ENCODE measurements around the gene ANGPTL8.

The ANGPTL8 gene

DNA sequence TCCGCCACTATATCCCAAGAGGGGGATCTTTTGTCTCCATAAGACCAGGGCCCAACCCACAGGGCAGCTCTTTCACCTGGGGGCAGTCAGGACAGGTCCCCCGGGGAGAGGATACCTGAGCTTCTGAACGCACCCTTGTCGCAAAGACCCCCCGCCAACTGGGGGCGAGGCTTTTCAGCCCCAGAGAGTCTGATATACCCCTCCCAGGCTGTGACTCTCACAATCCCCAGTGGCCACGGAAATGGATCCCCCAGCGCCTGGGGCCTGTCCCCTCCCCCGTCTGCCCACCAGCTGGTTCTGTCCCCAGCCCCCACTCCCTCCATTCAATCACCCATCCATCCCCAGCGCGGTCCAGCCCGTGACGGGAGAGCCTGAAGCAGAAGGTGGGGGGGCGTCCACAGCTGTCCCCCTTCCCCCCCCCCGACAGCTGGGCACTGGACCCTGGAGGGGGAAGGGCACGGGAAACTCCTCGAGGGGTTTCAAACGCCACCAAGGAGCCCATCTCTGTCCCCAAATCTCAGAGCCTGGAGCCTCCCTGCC, 22.1 kb downstream of the ANGPTL8 start:
- no peak for DNase-seq (ENCODE audit: low spot score)

DNA sequence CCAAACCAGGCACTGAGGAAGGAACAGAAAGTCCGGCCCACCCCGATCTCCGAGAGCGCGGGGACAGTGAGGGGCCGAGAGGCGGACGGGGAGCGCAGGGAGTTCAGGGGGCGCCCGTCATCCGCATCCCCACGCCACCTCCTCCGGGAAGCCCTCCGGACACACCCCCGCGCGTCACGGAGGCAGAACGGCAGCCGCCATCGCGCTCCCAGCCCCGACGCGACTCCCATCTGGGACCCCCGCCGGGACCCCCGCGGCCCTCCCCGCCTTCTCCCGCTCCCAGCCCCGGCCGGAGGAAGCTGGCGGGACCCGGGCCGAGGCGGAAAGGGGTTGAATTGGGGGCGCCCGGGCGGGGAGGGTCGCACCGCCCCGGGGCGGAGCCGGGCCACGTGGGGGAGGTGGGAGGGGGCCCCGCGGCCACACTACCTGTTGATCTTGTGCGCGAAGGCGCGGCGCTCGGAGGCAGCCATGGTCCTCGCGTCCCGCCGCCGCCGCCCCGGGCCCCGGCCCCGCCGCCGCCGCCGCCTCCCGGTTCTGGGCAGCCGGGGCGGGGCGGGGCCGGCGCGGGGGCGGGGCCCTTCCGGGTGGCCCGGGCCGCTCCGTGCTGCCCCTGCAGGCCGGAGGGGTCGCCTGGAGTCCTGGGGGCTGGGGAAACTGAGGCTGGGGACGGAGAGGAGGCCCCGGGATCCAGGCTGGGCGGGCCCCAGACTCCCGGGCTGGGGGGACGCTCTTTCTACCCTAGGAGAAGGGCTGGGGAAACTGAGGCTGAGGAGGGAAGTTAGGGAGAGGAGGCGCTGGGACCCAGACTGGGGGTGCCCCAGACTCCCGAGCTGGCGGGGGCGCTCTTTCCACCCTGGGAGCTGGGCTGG, 22.8 kb downstream of the ANGPTL8 start, which contains the start of gene DOCK6:
TSS of gene DOCK6 (minus strand) at position 554 of the 869 bp plus-strand sequence. CDS start at position 470, 84 bp downstream.
- DNase-seq (ENCODE audit: low spot score): peak; percentile 30

DNA sequence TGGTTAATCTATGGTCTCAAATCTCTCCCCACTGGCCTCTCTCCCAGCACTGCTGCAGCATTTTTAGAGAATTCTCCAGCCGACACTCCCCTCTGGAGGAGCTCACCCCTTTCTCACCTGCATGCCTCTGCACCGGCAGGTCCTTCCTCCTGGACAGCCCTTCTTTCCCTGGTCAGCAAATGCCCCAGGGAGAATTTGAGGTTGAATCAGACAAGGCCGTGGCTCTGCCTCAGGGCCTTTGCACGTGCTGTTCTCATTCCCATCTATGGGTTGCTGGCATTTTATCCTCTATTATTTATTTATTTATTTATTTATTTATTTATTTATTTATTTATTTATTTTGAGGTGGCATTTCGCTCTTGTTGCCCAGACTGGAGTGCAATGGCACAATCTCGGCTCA, 24.3 kb downstream of the ANGPTL8 start:
- no peak for DNase-seq (ENCODE audit: low spot score)

- peak; percentile 84 for DNase-seq (ENCODE audit: low spot score)
Observed at GRCh38 chr19:11264452-11265176, 25.2 kb downstream of the ANGPTL8 start.

- no peak for DNase-seq (ENCODE audit: low spot score)
Observed at GRCh38 chr19:11265177-11265784, 25.9 kb downstream of the ANGPTL8 start.

DNA sequence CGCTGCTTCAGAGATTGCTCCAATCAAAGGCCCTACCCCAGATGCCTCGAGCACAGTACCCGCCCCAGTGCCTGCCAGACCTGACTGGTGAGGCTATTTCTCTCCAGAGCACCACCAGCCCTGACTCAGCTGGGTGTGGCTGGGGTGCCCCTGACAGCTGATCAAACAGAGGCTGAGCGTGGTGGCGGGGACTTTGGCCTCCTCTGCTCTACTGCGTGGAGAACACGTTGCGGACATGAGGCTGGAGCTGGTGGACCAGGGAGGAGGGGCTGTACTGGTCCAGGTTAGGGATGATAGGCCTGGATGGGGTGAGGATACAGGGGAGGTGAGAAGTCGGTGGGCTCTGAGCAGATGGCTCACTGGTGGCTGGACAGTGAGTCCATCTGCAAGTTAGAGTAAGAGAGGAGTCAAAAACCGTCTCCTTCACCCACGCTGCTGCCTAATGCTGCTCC, 26.4 kb downstream of the ANGPTL8 start:
- DNase-seq (ENCODE audit: low spot score): peak; percentile 46

DNA sequence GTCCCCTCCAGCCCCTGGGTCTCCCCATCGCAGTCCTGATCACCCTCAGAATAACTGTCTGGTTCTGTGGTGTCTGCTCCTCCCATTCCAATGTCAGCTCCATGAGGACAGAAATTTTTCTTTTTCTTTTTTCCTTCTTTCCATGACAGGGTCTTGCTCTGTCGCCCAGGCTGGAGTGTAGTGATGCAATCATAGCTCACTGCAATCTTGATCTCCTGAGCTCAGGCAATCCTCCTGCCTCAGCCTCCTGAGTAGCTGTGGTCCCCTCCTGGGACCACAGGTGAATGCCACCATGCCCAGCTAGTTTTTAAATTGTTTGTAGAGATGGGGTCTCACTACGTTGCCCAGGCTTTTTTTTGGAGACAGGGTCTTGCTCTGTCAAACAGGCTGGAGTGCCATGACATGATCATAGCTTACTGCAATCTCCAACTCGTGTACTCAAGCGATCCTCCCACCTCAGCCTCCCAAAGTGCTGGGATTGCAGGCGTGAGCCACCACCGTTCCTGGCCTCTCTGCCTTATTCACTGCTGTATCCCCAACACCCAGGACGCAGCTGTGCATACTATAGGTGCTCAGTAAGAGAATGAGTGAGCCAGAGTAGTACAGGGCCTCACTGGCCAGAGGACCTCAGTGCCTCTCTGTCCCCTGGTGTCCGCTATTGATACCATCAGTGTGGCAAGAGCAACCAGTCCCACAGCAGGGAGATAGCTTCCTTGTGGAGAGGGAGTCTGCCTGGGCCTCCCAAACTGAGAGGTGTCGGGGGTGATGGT, 28.1 kb downstream of the ANGPTL8 start:
- no peak for DNase-seq (ENCODE audit: low spot score)

DNA sequence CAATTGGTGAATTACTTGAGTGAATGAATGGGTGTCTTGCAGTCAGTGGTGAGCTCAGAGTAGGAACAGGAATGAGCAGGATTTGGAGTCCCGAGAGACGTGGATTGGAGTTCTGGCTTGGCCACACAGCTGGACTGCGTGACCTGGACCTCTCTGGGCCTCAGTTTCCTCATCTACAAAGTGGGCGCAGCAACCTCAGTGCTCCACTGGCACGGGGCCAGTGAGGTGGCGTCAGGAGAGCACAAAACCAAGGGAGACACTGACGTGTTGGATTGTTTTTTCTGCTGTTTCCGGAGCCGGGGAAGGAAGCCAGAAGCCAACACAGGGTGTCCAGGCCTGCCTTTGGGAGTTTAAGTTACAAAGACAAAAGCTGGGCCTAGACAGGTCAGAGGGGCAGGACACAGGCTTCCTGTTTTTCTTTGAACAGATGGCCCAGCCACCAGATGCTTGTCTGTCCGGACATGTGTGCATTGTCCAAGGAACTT, 29.4 kb downstream of the ANGPTL8 start:
- no peak for DNase-seq (ENCODE audit: low spot score)

- no peak for DNase-seq (ENCODE audit: low spot score)
Observed at GRCh38 chr19:11269408-11269807, 30.0 kb downstream of the ANGPTL8 start.

DNA sequence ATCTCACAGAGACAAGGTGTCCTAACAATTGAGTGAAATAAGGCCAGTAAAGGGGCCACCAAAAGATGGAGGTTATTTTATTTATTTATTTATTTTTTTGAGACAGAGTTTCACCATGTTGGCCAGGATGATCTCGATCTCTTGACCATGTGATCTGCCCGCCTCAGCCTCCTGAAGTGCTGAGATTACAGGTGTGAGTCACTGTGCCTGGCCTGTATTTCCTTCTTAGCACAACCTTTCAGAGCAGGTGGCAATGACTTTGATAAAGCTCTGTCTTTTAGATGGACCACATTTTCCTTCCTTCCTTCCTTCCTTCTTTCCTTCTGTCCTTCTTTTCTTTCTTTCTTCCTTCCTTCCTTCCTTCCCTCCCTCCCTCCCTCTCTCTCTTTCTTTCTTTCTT, 33.9 kb downstream of the ANGPTL8 start:
- peak; percentile 56 for DNase-seq (ENCODE audit: low spot score)

- DNase-seq (ENCODE audit: low spot score): no peak
Observed at GRCh38 chr19:11273989-11274388, 34.6 kb downstream of the ANGPTL8 start.

- DNase-seq (ENCODE audit: low spot score): no peak
Observed at GRCh38 chr19:11274533-11275086, 35.2 kb downstream of the ANGPTL8 start.

DNA sequence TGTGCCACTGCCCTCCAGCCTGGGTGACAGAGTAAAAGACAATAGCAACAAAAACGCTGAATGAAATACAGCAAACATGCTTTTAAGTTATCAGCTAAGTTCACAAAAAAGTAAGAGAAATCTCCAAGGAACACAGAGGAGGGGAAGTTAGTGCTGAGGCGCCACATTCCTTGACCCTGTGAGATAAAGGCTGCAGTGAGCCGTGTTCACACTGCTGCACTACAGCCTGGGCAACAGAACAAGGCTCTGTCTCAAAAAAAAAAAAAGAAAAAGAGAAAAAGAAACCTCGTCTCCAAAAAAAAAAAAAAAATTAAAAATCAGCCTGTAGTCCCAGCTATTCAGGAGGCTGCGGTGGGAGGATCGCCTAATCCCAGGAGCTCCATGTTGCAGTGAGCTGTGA, 39.3 kb downstream of the ANGPTL8 start:
- DNase-seq (ENCODE audit: low spot score): no peak

DNA sequence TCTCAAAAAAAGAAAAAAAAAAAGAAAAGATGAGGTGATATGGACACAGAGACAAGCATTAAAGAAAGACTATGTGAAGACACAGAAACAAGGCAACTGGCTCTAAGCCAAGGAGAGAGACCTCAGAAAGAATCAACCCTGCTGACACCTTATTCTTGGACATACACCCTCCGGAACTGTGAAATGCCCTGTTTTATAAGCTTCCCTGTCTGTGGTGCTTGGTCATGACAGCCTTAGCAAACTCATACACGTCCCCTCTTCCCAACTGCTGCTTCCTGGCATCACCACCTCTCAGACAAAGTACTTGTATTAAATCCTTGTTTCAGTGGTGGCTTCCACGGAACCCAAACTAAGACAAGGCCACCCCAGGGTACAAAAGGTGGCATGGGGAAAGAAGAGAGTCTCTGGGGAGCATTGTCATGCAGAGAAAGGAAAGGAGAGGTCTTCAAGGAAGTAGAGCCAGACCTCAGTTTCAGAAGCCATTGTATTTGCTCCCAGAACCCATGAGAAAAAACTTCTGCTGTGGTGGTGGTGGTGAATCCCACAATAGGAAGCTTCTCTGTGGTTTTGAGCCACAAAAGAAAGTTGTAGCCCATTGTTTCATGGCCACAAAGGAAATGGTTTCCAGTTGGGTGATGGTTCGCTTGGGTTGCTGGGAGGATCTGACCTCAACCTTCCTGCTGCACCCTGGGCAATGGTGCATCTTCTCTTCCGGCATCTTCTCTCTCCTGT, 40.3 kb downstream of the ANGPTL8 start:
- DNase-seq (ENCODE audit: low spot score): peak; percentile 23

DNA sequence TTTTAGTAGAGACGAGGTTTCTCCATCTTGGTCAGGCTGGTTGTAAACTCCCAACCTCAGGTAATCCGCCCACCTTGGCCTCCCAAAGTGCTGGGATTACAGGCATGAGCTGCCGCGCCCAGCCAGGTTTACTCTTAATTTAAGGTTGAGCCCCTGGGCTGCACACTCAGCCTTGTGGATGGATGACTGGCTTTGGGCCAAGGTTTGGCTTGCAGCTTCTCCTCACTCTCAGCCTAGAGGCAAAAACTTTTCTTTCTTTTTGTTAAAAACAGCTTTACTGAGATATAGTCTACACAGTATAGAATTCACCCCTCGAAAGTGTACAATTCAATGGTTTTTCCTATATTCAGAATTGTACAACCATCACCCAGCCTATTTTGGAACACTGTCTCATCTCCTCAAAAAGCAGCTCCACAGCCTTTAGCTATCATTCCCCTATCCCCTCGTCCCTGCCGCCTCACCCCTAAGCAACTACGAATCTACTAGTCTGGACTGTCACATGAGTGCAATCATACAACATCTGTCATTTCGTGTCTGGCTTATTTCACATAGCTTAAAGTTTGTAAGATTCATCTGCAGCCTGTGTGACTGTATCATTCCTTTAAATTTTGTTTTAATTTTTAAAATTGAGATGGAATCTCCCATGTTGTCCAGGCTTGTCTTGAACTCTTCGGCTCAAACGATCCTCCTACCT, 42.1 kb downstream of the ANGPTL8 start:
- no peak for DNase-seq (ENCODE audit: low spot score)

- DNase-seq (ENCODE audit: low spot score): no peak
Observed at GRCh38 chr19:11284515-11284914, 45.1 kb downstream of the ANGPTL8 start.

- no peak for DNase-seq (ENCODE audit: low spot score)
Observed at GRCh38 chr19:11286312-11286974, 47.0 kb downstream of the ANGPTL8 start.

- no peak for DNase-seq (ENCODE audit: low spot score)
Observed at GRCh38 chr19:11288349-11288748, 48.9 kb downstream of the ANGPTL8 start.

- DNase-seq (ENCODE audit: low spot score): no peak
Observed at GRCh38 chr19:11290256-11290655, 50.8 kb downstream of the ANGPTL8 start.

All from kidney tubule cell (primary cell).